NCI-H2107 (cell line): ENCODE measurements around the gene NIPAL3.
"Not testable (repeated sequence)": the region's sequence is repeated elsewhere in the genome, so short reads cannot be mapped to it uniquely, and the experiment has no call there.

Source experiments
- DNase-seq: peaks from one replicate; lab custom pipeline; 2025; lab: John Stamatoyannopoulos, UW

NIPAL3 gene

GRCh38 chr1:24517898-24518297 lies 102.3 kb downstream of the NIPAL3 start:
- DNase-seq: no peak

- DNase-seq: not testable (repeated sequence)
These were observed 104.7 kb downstream of the NIPAL3 start for GRCh38 chr1:24520282-24520681.
